Measurements from ENCODE around the gene UBXN7.

GRCh38 chr3:196323016-196323415 lies 109.2 kb downstream of the UBXN7 start:
- TF ChIP-seq REST (IDR thresholded peaks at IDR 0.05; ENCODE audit: low read depth, low read length) (no peak), EZH2phosphoT487 (IDR thresholded peaks at IDR 0.05; ENCODE audit: borderline replicate concordance, low read depth) (no peak), RAD21 (IDR thresholded peaks at IDR 0.05; ENCODE audit: low read length) (no peak), IRF3 (IDR thresholded peaks at IDR 0.05; ENCODE audit: low read depth, low read length) (no peak), POLR2AphosphoS5 (IDR thresholded peaks at IDR 0.05; ENCODE audit: low read depth, low read length) (no peak), NRF1 (IDR thresholded peaks at IDR 0.05; ENCODE audit: low read depth, low read length) (no peak), RCOR1 (IDR thresholded peaks at IDR 0.05; ENCODE audit: low read length) (no peak), SIN3A (IDR thresholded peaks at IDR 0.05; ENCODE audit: borderline replicate concordance, low read depth, low read length) (no peak), CHD2 (IDR thresholded peaks at IDR 0.05; ENCODE audit: low read length, partially characterized antibody) (no peak)
- TF ChIP-seq, protein P1, sequence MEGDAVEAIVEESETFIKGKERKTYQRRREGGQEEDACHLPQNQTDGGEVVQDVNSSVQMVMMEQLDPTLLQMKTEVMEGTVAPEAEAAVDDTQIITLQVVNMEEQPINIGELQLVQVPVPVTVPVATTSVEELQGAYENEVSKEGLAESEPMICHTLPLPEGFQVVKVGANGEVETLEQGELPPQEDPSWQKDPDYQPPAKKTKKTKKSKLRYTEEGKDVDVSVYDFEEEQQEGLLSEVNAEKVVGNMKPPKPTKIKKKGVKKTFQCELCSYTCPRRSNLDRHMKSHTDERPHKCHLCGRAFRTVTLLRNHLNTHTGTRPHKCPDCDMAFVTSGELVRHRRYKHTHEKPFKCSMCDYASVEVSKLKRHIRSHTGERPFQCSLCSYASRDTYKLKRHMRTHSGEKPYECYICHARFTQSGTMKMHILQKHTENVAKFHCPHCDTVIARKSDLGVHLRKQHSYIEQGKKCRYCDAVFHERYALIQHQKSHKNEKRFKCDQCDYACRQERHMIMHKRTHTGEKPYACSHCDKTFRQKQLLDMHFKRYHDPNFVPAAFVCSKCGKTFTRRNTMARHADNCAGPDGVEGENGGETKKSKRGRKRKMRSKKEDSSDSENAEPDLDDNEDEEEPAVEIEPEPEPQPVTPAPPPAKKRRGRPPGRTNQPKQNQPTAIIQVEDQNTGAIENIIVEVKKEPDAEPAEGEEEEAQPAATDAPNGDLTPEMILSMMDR (IDR thresholded peaks at IDR 0.05), result no peak

Data from SK-N-SH (cell line).